ENCODE results near the gene PTPRF.
A peak's percentile ranks its signal among the peaks of the same experiment; 100 is the strongest.

Gene PTPRF

DNA sequence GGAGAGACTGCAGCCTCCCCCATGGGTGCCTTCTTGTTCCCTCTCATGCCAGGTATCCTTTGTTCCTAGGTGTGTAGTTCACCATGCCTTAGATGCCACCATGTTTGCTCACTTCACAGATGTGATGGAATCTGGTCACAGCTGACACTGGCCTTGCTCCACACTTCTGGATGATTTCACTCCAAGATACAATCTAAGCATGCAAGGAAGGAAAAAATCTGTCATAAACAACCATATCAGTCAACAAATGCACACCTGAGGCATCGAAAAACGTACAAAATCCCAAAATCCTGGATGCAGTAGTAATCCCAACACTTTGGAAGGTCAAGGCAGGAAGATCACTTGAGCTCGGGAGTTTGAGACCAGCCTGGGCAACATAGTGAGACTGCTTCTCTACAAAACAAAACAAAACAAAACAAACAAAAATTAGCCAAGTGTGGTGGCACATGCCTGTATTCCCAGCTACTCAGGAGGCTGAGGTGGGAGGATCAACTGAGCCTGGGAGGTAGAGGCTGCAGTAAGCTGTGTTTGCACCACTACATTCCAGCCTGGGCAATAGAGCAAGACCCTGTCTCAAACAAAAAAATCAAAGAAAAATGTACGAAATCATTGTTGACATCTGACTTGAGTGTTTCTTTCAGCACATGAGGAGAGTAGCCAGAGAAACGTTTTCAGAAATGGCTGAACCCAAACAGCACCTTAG, 17.1 kb upstream of the PTPRF start:
- DNase-seq = no peak

- no peak for DNase-seq
Measured at GRCh38 chr1:43518935-43519686, 11.6 kb upstream of the PTPRF start.

GRCh38 chr1:43520100-43520778, 10.4 kb upstream of the PTPRF start:
- no peak for DNase-seq

- DNase-seq = no peak
Measured at GRCh38 chr1:43521078-43521477, 9.6 kb upstream of the PTPRF start.

DNA sequence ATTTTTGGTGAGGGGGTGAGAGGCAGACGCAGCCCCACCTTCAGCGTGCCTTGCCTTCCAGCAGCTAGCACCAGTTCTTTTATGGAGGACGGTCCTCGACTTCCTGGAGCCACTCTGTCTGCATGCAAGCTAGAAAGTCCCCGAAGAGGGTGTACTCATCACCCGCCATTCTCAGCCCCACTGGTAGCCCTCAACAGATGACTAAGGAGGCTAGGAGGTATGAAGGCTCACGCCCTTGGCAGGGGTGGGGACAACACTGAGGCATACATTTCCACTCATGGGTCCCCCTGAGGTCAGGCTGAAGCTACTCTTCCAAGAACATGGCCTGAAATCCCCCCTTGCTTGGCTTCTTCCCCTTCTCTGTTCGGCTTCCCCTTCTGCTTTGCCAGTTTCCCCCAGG, 8.9 kb upstream of the PTPRF start:
- DNase-seq = no peak

- no peak for DNase-seq
Measured at GRCh38 chr1:43522431-43522775, 8.3 kb upstream of the PTPRF start.

GRCh38 chr1:43522776-43523480, 7.8 kb upstream of the PTPRF start:
- DNase-seq = no peak

DNA sequence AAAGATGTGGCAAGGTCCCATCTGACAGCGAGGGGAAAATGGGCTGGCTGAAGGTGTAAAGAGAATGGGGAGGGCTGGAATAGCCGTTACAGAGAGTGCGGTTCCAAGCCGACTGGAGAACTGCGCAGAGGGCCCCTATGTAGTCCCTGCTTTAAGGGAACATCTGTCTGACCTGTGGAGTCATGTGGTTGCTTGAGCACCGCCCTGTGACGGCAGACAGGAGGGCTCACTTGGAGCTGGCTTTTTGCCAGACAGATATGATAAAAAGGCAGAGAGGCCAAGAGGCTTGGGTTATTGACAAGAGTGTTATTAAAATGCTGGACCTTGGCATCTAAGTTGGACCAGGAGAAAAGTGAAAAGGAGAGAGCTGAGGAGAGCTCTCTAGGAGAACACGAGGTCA, 5.9 kb upstream of the PTPRF start:
- no peak for DNase-seq

- DNase-seq = no peak
Measured at GRCh38 chr1:43526002-43526401, 4.7 kb upstream of the PTPRF start.

- no peak for DNase-seq
Measured at GRCh38 chr1:43527111-43527878, 3.4 kb upstream of the PTPRF start.

GRCh38 chr1:43529206-43529731, 1.4 kb upstream of the PTPRF start:
- peak; percentile 76 for DNase-seq

DNA sequence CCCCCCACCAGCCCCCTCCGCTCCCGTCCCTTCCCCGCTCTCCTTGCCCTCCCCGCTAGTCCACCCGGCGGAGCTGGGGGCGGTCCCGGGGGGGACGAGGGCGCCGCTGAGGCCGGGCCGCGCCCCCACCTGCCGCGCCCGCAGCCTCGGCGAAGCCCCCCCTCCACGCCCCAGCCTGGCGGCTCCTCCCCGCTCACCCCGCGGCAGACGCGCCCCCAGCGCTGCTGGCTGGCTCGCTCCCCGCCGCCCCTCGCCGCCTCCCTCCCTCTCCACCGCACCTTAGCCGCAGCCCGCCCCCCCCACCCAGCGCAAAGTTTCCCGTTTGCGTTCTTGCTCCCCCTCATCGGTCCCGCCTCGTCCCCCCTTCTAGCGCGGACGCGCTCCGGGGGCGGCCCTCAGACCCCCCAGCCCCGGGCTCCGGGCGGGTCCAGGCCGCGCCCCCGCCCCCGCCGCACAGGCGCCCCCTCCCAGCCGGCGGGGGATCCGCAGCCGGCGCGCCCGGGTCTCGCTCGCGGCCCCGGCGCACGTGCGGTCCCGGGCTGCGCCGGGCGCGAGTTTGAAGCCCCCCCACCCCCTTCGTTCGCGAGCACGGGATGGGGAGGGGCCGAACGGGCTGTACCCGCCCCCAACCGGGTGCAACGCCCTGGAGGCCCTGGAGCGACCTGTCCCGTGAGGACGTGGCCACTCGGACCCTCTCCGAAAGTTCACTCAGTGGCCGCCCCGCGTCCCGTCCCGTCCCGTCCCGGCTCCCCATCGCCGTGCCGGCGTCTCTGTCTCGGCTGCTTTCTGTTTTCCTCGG, 623 bp downstream of the PTPRF start:
- DNase-seq = no peak

- DNase-seq = no peak
Measured at GRCh38 chr1:43531906-43532584, 1.4 kb downstream of the PTPRF start.

- no peak for DNase-seq
Measured at GRCh38 chr1:43532716-43533115, 2.0 kb downstream of the PTPRF start.

DNA sequence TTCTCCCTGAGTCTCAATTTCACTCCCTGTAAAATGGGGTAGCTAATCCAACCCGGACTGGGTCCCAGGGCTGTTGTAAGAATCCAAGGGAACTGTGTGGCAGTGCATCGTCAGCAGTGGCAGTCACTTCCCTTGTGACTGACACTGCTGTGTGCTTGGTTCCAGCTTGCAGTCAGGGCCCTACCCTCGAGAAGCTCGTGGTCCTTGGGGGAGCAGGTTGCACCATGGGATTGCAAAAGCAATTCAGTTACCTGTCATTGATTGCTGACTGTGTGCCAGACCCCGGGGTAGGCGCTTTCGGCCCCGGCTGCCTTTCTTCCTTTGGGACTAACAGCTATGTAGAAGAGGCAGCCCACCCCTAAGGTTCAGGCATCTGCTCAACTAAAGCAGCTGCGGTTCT, 2.9 kb downstream of the PTPRF start:
- no peak for DNase-seq

DNA sequence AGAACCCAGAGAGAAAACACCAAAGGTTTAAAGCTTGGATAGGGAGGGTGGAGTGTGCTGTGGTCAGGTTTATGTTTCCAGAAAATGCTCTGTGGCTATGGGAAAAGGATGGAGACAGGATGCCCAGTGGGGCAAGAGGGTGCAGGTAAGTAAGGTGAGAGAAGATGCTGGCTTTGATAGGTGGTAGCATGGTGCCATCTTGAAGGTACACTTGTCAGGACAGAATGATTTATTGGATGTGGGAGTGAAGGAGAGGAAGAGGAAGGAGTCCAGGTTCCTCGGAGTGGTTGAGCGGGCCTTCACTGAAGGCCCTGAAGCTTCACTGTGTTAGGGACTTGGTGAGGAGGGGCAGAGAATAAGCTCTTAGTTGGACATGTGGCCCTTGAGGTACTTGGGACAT, 3.6 kb downstream of the PTPRF start:
- no peak for DNase-seq

DNA sequence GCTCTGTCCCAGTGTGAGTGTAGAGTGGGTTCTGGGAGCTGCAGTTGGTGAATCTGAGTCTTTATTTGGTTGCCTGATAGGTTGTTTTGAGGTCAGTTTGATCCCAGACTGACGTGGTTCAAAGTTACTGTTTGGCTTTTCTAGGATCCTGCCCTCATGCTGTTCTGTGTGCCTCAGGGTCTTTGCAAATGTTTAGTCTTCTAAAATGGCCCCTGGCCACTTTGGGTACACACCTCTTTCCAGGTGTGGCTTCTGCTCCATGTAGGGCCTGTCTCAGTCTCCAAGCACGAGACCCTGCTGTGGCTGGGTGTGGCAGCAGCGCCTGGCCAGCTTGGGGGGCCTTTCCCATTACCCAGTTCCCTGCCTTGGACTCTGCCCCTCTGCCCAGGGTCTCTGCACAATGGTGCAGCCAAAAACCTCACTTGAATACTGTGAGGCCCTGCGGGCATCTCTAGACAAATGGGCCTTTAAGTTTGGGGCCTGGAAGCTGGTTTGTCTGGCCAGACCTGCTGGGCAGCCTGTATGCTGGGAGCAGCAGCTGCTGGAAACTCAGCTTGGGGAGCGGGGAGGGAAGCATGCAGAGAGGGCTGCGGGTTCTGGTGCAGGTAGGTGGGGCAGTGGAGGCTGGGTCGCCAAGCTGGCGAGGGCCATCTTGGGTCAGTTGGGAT, 5.6 kb downstream of the PTPRF start:
- DNase-seq = no peak

- DNase-seq = no peak
Measured at GRCh38 chr1:43536864-43537358, 6.2 kb downstream of the PTPRF start.

DNA sequence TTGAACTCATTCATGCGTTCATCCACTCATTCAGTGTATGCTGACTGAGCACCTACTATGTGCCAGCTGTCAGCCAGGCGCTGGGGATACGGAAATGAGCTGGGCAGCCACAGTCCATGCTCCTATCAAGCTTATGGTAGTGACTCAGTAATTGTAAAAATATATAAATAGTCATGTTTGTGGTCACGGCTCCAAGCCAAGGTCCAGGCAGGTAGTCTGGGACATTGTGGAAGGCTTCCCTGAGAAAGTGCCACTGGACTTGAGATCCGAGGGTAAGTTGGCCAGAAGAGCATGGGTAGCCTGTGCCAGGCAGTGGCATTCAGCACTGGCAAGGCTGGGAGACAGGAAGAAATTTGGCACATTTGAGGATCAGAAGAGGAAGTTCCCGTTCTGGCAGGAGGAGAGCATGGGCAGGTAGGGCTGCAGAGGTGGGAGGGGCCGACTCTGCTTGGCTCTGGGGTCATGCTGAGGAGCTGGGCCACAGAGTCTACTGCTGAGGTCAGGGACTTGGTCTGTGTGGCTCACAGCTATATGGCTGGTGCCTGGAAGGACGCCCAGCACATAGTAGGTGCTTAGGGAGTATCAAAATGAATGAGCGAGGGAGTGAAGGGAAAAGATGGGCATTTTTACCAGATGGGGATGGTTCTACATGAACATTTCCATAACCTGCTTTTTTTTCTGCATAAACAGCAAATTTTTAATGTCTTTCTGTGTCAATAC, 6.9 kb downstream of the PTPRF start:
- no peak for DNase-seq

DNA sequence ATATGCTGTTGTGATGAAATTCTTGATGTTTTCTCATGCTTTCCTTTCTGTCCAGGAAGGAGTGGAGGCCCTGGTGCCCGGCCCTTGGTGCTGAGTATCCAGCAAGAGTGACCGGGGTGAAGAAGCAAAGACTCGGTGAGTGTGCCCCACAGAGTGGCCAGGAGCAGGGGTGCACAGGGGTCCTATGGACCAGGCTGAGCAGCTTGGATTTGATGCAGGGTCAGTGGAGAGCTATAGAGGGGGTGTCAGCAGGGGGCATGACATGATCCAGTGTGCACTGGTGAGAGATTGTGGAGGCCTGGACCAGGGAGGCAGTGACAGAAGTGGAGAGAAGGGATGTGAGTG, 7.4 kb downstream of the PTPRF start:
- DNase-seq = no peak

Data from activated T-cell treated with anti-CD3 and anti-CD28 coated beads for 4 hours (primary cell).